Upper lobe of left lung (tissue), 6 donors: Measurements from ENCODE around the gene ZNF407. TPM values are rescaled to one million over a fixed set of nuclear protein-coding genes. Genes with fewer than 3 reads are reported as not detected.

ENCODE experiments used
- ATAC-seq, 2 donors: fragments of 200-7000 bp; cut with Tn5 transposase; one replicate each; pipeline ENCODE4 v1.9.1; 2022; ENCODE audit warnings: mild to moderate bottlenecking in 2 of 2, moderate library complexity in 2 of 2; ENCODE audit not compliant: low FRiP score in 2 of 2
- DNase-seq, 2 donors: peaks; one replicate each; pipeline ENCODE4 v3.0.0-alpha.2; 2019 to 2020
- H3K27ac ChIP-seq, 4 donors: fragments of 200-600 bp; sonication (generic); one replicate each; pipeline ENCODE4 v1.5.1; 2016 to 2019
- H3K27me3 ChIP-seq, 4 donors: fragments of 200-600 bp; sonication (generic); one replicate each; pipeline ENCODE4 v1.5.1; 2017 to 2019
- H3K36me3 ChIP-seq, 4 donors: fragments of 200-600 bp; sonication (generic); one replicate each; pipeline ENCODE4 v1.5.1; 2016 to 2019
- H3K4me1 ChIP-seq, 4 donors: fragments of 200-600 bp; sonication (generic); one replicate each; pipeline ENCODE4 v1.5.1; 2018 to 2019
- H3K4me3 ChIP-seq, 4 donors: fragments of 200-600 bp; sonication (generic); one replicate each; pipeline ENCODE4 v1.5.1; 2017 to 2019; ENCODE audit warnings: mild to moderate bottlenecking in 2 of 4, moderate library complexity in 1 of 4
- H3K9me3 ChIP-seq, 4 donors: fragments of 200-600 bp; sonication (generic); one replicate each; pipeline ENCODE4 v1.5.1; 2018 to 2019
- CTCF ChIP-seq, 6 experiments: fragments of 450-650 bp in 4 of 6; fragments of 200-600 bp in 2 of 6; sonication (generic) in 2 of 6; IDR thresholded peaks; one replicate each; pipeline ENCODE4 v1.5.1; 2016 to 2019; ENCODE audit warnings: antibody characterized with exemption in 6 of 6
- EP300 ChIP-seq, 4 donors: sonication (generic); formaldehyde crosslinking; IDR thresholded peaks; one replicate each; pipeline ENCODE4 v1.5.1; 2017; ENCODE audit warnings: antibody characterized with exemption in 4 of 4, control low read depth in 2 of 4
- POLR2A ChIP-seq, 4 donors: fragments of 450-650 bp; IDR thresholded peaks; one replicate each; pipeline ENCODE4 v1.5.1; 2016 to 2017; ENCODE audit warnings: antibody characterized with exemption in 4 of 4, mild to moderate bottlenecking in 2 of 4
- POLR2AphosphoS5 ChIP-seq, 2 donors: sonication (generic); formaldehyde crosslinking; IDR thresholded peaks; one replicate each; pipeline ENCODE4 v1.5.1; 2017; ENCODE audit warnings: antibody characterized with exemption in 2 of 2
- WGBS, 2 donors: methylation state at CpG; one replicate each; pipeline ENCODE4 v1.1.5; 2017 to 2018; 5-methylcytosine and 5-hydroxymethylcytosine counted together
- total RNA-seq, 6 donors: library from RNA; depleted of rRNA in 4 of 6; stranded (reverse); fragments of >200 nt in 4 of 6; gene quantifications; one replicate each; pipeline versions ENCODE4 v1.1.0 to v1.2.1, GENCODE V29; 2016 to 2021
- donor health status: DM: no; HTN: no; CAD: no; lungs with moderate emphysema.
- donor health status: DM: no; HTN: yes; CAD: no; lungs with severe emphysema.

ZNF407 gene
- total RNA-seq, 6 donors from 2014 or later, result 12.2 to 77.5 (median 17.1) TPM

- DNase-seq (no peak), ATAC-seq (no peak)
- Histone ChIP-seq H3K9me3 (no peaks in the 10 kb centered on the region), H3K27ac (no peak overlapping the region), H3K27me3 (no peaks in the 10 kb centered on the region), H3K4me1 (no peaks in the 10 kb centered on the region), H3K4me3 (no peak overlapping the region), H3K36me3 (no peaks in the 10 kb centered on the region)
- TF ChIP-seq POLR2AphosphoS5 (IDR thresholded peaks at IDR 0.05) (no peak), CTCF (IDR thresholded peaks at IDR 0.05) (no peak)
- 74 to 86% methylated on average over 7 to 9 of the region's 9 CpGs for WGBS, 2 donors
These were observed 24.4 kb downstream of the ZNF407 start for GRCh38 chr18:74622072-74622471.

- WGBS, 2 donors, result 84 to 85% methylated on average over 24 of the region's 24 CpGs
- no peaks in the 10 kb centered on the region for H3K9me3 ChIP-seq
- no peak overlapping the region for H3K4me3 ChIP-seq
- TF ChIP-seq POLR2A (IDR thresholded peaks at IDR 0.05) (no peak), CTCF (IDR thresholded peaks at IDR 0.05) (peak in 2 of 6 experiments; percentile 23 to 24)
- H3K4me1 ChIP-seq, result no peaks in the 10 kb centered on the region
- H3K36me3 ChIP-seq, result no peaks in the 10 kb centered on the region
- ATAC-seq (peak in 1 of 2 donors; percentile 10), DNase-seq (no peak)
- H3K27me3 ChIP-seq, result no peaks in the 10 kb centered on the region
- no peak overlapping the region for H3K27ac ChIP-seq
These were observed 25.6 kb downstream of the ZNF407 start for GRCh38 chr18:74623047-74623816.

GRCh38 chr18:74624466-74624865 is 26.8 kb downstream of the ZNF407 start:
- ATAC-seq, result no peak
- WGBS, 2 donors, result 88 to 89% methylated on average over 8 of the region's 8 CpGs
- TF ChIP-seq CTCF (IDR thresholded peaks at IDR 0.05) (no peak), POLR2AphosphoS5 (IDR thresholded peaks at IDR 0.05) (no peak), EP300 (IDR thresholded peaks at IDR 0.05) (no peak), POLR2A (IDR thresholded peaks at IDR 0.05) (no peak)

GRCh38 chr18:74625157-74625556 is 27.5 kb downstream of the ZNF407 start:
- Histone ChIP-seq H3K27ac (no peak overlapping the region), H3K4me3 (no peak overlapping the region), H3K4me1 (no peaks in the 10 kb centered on the region), H3K27me3 (no peaks in the 10 kb centered on the region), H3K36me3 (no peaks in the 10 kb centered on the region), H3K9me3 (no peaks in the 10 kb centered on the region)
- TF ChIP-seq POLR2AphosphoS5 (IDR thresholded peaks at IDR 0.05) (no peak), POLR2A (IDR thresholded peaks at IDR 0.05) (no peak), EP300 (IDR thresholded peaks at IDR 0.05) (no peak), CTCF (IDR thresholded peaks at IDR 0.05) (no peak)
- WGBS, 2 donors, result 83 to 93% methylated on average over 5 of the region's 5 CpGs
- DNase-seq (no peak), ATAC-seq (no peak)

More at GRCh38 chr18:74624466-74624865, 26.8 kb downstream of the ZNF407 start:
- Histone ChIP-seq H3K4me1 (no peaks in the 10 kb centered on the region), H3K27ac (no peak overlapping the region), H3K4me3 (no peak overlapping the region), H3K9me3 (no peaks in the 10 kb centered on the region), H3K27me3 (no peaks in the 10 kb centered on the region), H3K36me3 (no peaks in the 10 kb centered on the region)
- DNase-seq, result no peak
